Activated T-helper 2 cell treated with anti-CD3 and anti-CD28 coated beads, Interferon-gamma antibody, Interleukin-2, Interleukin-4, amounts not matched to agents 10 μg/mL and 5 μg/mL and 100 μg/mL, durations not matched to agents 14 hours and 24 hours and 36 hours (primary cell): Measurements from ENCODE around the gene MUC5AC. TPM values are rescaled to one million over a fixed set of nuclear protein-coding genes. Genes with fewer than 3 reads are reported as not detected.

Source experiments
- DNase-seq: peaks from one replicate; pipeline ENCODE4 v3.0.0; 2021; ENCODE audit warnings: low spot score
- H3K27ac Mint-ChIP-seq: one replicate; pipeline ENCODE4 v1.8.0; 2021; ENCODE audit warnings: mixed read lengths
- H3K27me3 Mint-ChIP-seq: one replicate; pipeline ENCODE4 v1.8.0; 2021; ENCODE audit warnings: low read depth, mixed read lengths
- H3K36me3 Mint-ChIP-seq: one replicate; pipeline ENCODE4 v1.8.0; 2021; ENCODE audit warnings: low read depth, mixed read lengths
- H3K4me1 Mint-ChIP-seq: one replicate; pipeline ENCODE4 v1.8.0; 2021; ENCODE audit warnings: low read depth, mixed read lengths
- H3K4me3 Mint-ChIP-seq: one replicate; pipeline ENCODE4 v1.8.0; 2021; ENCODE audit warnings: low read depth, mild to moderate bottlenecking, moderate library complexity, mixed read lengths
- H3K9me3 Mint-ChIP-seq: one replicate; pipeline ENCODE4 v1.8.0; 2021; ENCODE audit warnings: mixed read lengths
- intact Hi-C: fragments of 100-400 bp; cut with micrococcal nuclease; formaldehyde crosslinking; loops from one replicate; pipeline ENCODE4 v1.15.1; 2023
- total RNA-seq: library from RNA; stranded (reverse); gene quantifications from 2 replicates; pipeline ENCODE4 v1.2.3, GENCODE V29; 2022

MUC5AC gene
- total RNA-seq, 1 donor from 2014 or later, result not detected

DNA sequence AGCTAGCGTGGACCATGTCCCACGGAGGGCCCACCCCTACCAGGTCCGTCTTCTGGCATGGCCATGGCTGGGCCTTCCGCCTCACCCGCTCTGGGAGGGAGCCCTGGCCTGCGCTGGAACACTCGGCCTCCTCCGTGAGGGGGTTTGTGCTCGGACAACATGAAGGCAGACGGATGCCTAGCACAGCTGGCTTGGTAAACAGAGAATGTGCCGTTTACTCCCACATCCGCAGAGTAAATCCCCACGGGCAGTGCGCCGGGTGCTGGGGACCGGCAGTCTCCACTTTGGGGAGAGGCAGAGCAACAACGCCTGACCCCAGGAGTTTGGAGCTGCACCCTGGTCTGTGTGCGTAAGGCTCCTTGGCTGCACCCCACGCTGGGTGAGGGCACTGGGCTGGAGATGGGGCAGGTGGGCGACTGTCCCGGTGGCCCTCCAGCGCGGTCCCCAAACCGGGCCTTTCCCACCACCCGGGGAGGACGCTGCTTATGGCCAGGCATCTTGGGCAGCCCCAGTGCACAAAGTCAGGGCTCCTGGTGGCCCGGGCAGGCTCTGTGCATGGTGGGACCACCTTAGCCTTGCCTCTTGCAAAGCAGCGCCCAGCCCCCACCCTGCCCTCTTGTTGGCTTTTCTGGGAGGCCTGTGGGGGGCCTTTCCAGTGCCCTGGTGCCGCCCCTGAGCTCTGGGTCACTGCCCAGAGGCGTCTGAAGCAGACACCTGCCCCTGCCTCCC is 30.7 kb upstream of the MUC5AC start:
- Mint-ChIP-seq H3K27ac (no peak overlapping the region), H3K4me3 (no peak overlapping the region), H3K27me3 (no peaks in the 10 kb centered on the region), H3K9me3 (peaks cover 17% of the 10 kb centered on the region), H3K4me1 (no peaks in the 10 kb centered on the region), H3K36me3 (no peaks in the 10 kb centered on the region)
- intact Hi-C loops, result no loop called here
- no peak for DNase-seq

- no peak for DNase-seq
- Mint-ChIP-seq H3K36me3 (no peaks in the 10 kb centered on the region), H3K27me3 (no peaks in the 10 kb centered on the region), H3K4me3 (no peak overlapping the region), H3K4me1 (no peaks in the 10 kb centered on the region), H3K9me3 (peaks cover 18% of the 10 kb centered on the region), H3K27ac (no peak overlapping the region)
- intact Hi-C loops, result no loop called here
These were observed 30.0 kb upstream of the MUC5AC start for GRCh38 chr11:1127664-1128162.

- H3K4me1 Mint-ChIP-seq, result no peaks in the 10 kb centered on the region
- H3K4me3 Mint-ChIP-seq, result no peak overlapping the region
- no peaks in the 10 kb centered on the region for H3K36me3 Mint-ChIP-seq
- H3K9me3 Mint-ChIP-seq, result peaks cover 24% of the 10 kb centered on the region
- no peak overlapping the region for H3K27ac Mint-ChIP-seq
- no peak for DNase-seq
- H3K27me3 Mint-ChIP-seq, result no peaks in the 10 kb centered on the region
- intact Hi-C loops, result no loop called here
These were observed 29.2 kb upstream of the MUC5AC start for GRCh38 chr11:1128311-1129142.

DNA sequence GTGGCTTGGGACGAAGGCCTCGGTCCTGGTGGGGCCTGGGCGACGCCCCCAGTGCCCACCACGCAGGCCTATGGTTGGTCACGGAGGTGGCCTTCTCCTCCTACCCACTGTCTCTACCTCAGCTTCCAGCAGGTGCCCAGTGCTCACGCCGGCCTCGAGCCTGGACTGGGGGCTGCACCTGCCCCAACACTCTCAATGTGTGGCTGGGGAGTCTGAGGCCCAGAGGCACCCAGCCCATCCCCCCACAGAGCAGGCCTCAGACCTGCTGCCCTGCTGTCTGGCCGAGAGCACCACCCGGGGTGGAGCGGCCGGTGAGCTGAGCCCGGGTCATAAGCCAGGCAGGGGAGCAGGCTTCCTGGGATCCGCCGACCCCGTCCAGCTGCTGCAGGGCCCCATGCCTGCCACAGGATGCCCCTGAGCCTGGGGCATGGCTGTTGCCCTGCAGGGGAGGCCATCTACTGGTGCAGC is 28.6 kb upstream of the MUC5AC start:
- intact Hi-C loops, result no loop called here
- DNase-seq, result no peak
- Mint-ChIP-seq H3K9me3 (peaks cover 27% of the 10 kb centered on the region), H3K27ac (no peak overlapping the region), H3K4me3 (no peak overlapping the region), H3K4me1 (no peaks in the 10 kb centered on the region), H3K36me3 (no peaks in the 10 kb centered on the region), H3K27me3 (no peaks in the 10 kb centered on the region)

DNA sequence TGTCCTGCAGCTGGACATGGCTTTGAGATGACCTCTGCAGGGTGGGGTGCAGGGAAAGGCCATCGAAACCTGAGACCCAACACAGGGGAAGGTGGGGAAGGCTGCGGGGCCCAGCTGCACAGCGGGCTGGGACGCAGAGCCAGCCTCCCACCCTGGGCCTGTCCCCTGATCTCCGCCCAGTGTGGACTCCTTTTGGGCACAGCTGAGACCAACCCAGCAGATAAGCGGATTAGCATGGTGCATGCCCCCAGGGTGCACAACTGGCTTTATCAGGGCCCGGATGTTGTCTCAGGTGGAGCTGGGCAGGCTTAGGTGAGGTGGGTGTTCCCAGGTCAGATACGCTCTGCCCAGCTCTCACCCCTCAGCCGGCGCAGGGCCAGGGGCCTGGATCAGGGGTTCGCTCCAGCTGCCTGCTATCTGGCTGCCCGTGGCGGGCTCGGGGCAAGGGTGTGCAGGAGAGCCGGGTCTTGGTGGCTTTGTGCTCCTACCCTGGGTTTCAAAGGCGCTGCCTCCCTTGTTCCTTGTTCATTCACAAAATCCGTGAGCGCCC is 28.1 kb upstream of the MUC5AC start:
- no peaks in the 10 kb centered on the region for H3K36me3 Mint-ChIP-seq
- no peaks in the 10 kb centered on the region for H3K4me1 Mint-ChIP-seq
- no peak overlapping the region for H3K4me3 Mint-ChIP-seq
- H3K27ac Mint-ChIP-seq, result no peak overlapping the region
- H3K27me3 Mint-ChIP-seq, result no peaks in the 10 kb centered on the region
- DNase-seq, result no peak
- H3K9me3 Mint-ChIP-seq, result peaks cover 27% of the 10 kb centered on the region
- intact Hi-C loops, result no loop called here

DNA sequence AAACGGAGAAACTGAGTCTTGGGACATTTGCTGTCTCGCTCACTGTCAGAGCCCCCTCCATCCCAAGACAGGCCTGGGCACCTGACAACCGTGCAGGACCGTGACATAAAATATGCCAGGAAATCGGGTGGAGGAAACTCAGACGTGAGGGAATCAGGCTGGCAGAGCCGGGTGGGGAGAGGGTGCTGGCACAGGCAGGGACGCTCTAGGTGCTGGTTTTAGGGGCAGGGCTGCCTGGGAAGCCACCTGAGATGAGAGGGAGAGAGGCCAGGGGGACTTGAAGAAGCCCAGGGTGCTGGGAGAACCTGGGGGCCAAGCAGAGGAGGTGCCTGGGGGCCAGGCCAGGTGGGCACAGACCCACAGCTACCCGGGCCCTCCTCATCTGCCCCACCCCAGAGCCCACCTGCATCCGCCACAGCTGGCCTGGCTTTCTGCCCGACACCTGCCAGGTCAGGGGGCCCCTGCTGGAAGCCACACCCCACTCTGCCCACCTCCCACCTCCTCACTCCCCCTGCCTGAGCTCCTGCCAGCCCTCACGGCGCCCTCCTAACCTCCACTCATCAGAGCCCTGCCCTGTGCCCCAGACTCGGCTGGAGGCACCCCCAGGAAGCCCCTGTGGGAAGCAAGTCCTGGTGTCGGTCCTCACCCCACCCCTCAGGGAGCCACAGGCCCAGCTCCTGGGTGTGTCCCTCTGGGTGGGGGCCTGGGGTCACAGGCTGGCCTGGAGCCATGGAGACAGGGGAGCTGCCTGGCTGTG is 27.3 kb upstream of the MUC5AC start:
- no peaks in the 10 kb centered on the region for H3K27me3 Mint-ChIP-seq
- intact Hi-C loops, result no loop called here
- H3K36me3 Mint-ChIP-seq, result no peaks in the 10 kb centered on the region
- no peak for DNase-seq
- H3K27ac Mint-ChIP-seq, result no peak overlapping the region
- H3K9me3 Mint-ChIP-seq, result peaks cover 26% of the 10 kb centered on the region
- no peak overlapping the region for H3K4me3 Mint-ChIP-seq
- H3K4me1 Mint-ChIP-seq, result no peaks in the 10 kb centered on the region

DNA sequence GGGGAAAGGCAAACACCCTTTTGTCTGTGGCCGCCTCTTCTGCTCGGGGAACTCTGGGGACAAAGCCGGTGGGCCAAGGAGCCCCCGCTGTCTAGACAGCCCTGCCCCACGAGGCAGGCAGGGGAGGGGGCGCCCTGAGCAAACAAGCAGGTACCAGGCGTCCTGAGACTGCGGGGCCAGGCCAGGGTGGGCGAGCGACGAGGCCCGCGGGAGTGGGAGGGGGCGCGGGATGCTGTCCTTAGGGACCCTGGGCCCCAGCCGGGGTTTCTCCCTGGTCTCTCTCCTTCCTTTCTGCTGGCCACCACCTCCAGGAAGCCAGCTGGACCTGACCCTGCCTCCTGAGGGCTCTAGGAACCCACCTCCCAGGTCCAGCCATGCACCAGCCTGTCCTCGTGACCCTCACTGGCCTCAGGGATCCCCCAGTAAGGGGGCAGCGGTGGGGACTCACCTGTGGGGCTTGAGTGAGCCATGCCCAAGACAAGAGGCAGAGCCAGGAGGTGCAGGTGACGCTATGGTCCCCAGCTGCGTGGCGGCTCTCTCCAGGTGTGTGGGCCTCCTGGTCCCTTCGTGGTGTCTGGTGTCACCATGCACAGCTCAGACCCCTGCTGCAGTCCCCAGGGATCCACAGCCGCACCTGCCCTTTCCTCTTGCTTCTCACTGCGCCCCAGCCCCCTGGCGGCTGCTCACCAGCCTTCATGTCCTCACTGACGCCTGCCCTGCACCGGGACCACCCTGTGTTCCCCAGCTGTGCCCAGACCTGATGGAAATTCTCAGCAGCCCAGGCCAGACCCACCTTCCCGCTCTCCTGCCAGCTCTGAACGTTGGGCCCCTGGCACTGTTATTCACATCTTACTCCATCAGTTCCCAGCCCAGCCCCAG is 26.5 kb upstream of the MUC5AC start:
- Mint-ChIP-seq H3K36me3 (no peaks in the 10 kb centered on the region), H3K4me1 (no peaks in the 10 kb centered on the region), H3K9me3 (peaks cover 27% of the 10 kb centered on the region), H3K27me3 (no peaks in the 10 kb centered on the region), H3K27ac (no peak overlapping the region), H3K4me3 (no peak overlapping the region)
- intact Hi-C loops, result no loop called here
- DNase-seq, result no peak

DNA sequence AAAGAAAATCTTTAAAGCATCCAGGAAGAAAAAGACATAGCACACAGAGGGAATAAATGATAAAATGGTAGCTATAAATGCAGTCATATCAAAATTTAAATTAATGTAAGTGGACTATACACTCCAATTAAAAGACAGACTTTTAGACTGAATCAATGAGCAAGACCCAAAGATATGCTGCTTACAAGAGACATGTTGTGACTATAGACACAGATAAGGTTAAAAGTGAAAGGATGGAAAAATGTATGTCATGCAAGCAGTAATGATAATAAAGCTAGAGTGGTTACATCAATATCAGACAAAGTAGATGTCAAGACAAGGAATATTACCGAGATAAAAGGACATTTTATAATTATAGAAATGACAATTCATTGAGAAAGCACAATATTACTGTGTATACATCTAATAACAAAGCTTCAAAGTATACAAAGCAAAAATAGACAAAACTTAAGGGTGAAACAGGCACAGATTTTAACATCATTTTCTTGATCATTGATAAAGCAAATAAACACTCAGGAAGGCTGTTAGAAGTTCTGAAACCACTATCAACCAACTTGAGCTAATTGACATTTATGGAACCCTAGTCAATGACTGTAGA is 22.8 kb upstream of the MUC5AC start:
- H3K27me3 Mint-ChIP-seq, result peaks cover 2% of the 10 kb centered on the region
- no peaks in the 10 kb centered on the region for H3K36me3 Mint-ChIP-seq
- intact Hi-C loops, result no loop called here
- H3K9me3 Mint-ChIP-seq, result peaks cover 30% of the 10 kb centered on the region
- H3K4me3 Mint-ChIP-seq, result no peak overlapping the region
- peaks cover 7% of the 10 kb centered on the region for H3K4me1 Mint-ChIP-seq
- no peak for DNase-seq
- no peak overlapping the region for H3K27ac Mint-ChIP-seq

DNA sequence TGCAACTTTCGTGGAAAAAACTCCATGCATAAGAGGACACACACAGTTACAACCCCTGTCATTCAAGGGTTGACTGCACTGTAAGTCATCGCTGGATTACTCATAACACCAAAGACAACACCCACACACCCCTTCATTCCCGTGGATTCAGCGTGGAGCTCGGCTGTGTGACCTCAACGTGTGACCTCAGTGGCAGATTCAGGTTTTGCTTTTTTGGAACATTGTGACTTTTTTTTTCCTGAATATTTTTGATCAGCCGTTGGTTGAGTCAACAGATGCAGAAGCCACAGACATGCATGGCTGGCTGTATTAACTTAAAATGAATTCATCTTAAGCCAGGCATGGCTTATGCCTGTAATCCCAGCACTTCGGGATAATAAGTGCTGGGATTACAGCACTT is 19.7 kb upstream of the MUC5AC start:
- DNase-seq, result no peak

GRCh38 chr11:1139441-1140083 is 18.2 kb upstream of the MUC5AC start:
- no peak overlapping the region for H3K27ac Mint-ChIP-seq
- H3K4me1 Mint-ChIP-seq, result peaks cover 7% of the 10 kb centered on the region
- intact Hi-C loops, result no loop called here
- H3K27me3 Mint-ChIP-seq, result peaks cover 2% of the 10 kb centered on the region
- H3K36me3 Mint-ChIP-seq, result no peaks in the 10 kb centered on the region
- H3K4me3 Mint-ChIP-seq, result no peak overlapping the region
- peaks cover 50% of the 10 kb centered on the region for H3K9me3 Mint-ChIP-seq
- no peak for DNase-seq

More for the DNA sequence above, 19.7 kb upstream of the MUC5AC start:
- H3K27me3 Mint-ChIP-seq, result peaks cover 2% of the 10 kb centered on the region
- no peak overlapping the region for H3K4me3 Mint-ChIP-seq
- intact Hi-C loops, result no loop called here
- H3K27ac Mint-ChIP-seq, result no peak overlapping the region
- H3K9me3 Mint-ChIP-seq, result peaks cover 50% of the 10 kb centered on the region
- peaks cover 7% of the 10 kb centered on the region for H3K4me1 Mint-ChIP-seq
- no peaks in the 10 kb centered on the region for H3K36me3 Mint-ChIP-seq
